ENCODE results near the gene RCVRN.

Gene RCVRN

DNA sequence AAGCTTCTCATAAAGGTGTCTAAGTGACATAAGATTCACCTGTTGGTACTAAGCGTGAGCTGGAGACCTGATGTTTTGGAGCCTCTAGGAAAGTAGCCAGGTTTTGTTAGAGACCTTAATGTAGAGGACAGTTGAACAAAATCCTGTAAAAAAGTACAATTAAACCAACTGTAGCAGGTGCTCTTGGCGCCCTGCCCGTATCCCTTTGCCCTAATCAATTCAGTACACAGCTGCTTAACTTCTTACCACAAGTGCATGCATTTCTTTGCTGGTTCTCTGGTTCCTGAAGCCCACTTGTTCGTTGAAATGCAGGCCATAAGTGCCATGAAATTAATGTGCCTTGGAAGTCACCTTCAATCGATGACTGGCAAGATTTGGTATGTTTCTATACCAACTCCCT, 54.9 kb downstream of the RCVRN start:
- no peak for DNase-seq (ENCODE audit: low read depth in 2 of 2)
